ENCODE results near the gene JAM3.

JAM3 gene

GRCh38 chr11:134149371-134149770 is 80.5 kb downstream of the JAM3 start:
- H3K9me3 Mint-ChIP-seq: peaks cover 8% of the 10 kb centered on the region
- peaks cover 7% of the 10 kb centered on the region for H3K4me1 Mint-ChIP-seq (ENCODE audit: low read depth)
- H3K27me3 Mint-ChIP-seq: no peaks in the 10 kb centered on the region
- intact Hi-C loops (cut with micrococcal nuclease): no loop called here
- peaks cover 50% of the 10 kb centered on the region for H3K36me3 Mint-ChIP-seq (ENCODE audit: low read depth)
- H3K4me3 Mint-ChIP-seq: no peak overlapping the region
- H3K27ac Mint-ChIP-seq: no peak overlapping the region

DNA sequence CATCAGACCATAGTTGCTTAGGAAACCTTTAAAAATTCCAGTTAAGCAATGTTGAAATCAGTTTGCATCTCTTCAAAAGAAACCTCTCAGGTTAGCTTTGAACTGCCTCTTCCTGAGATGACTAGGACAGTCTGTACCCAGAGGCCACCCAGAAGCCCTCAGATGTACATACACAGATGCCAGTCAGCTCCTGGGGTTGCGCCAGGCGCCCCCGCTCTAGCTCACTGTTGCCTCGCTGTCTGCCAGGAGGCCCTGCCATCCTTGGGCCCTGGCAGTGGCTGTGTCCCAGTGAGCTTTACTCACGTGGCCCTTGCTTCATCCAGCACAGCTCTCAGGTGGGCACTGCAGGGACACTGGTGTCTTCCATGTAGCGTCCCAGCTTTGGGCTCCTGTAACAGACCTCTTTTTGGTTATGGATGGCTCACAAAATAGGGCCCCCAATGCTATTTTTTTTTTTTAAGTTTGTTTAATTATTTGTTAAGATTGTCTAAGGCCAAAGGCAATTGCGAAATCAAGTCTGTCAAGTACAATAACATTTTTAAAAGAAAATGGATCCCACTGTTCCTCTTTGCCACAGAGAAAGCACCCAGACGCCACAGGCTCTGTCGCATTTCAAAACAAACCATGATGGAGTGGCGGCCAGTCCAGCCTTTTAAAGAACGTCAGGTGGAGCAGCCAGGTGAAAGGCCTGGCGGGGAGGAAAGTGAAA is 81.5 kb downstream of the JAM3 start:
- Mint-ChIP-seq H3K36me3 (ENCODE audit: low read depth) (peaks cover 59% of the 10 kb centered on the region), H3K4me1 (ENCODE audit: low read depth) (peaks cover 6% of the 10 kb centered on the region), H3K4me3 (no peak overlapping the region), H3K27me3 (no peaks in the 10 kb centered on the region), H3K9me3 (no peaks in the 10 kb centered on the region), H3K27ac (no peak overlapping the region)
- intact Hi-C loops (cut with micrococcal nuclease): no loop called here

DNA sequence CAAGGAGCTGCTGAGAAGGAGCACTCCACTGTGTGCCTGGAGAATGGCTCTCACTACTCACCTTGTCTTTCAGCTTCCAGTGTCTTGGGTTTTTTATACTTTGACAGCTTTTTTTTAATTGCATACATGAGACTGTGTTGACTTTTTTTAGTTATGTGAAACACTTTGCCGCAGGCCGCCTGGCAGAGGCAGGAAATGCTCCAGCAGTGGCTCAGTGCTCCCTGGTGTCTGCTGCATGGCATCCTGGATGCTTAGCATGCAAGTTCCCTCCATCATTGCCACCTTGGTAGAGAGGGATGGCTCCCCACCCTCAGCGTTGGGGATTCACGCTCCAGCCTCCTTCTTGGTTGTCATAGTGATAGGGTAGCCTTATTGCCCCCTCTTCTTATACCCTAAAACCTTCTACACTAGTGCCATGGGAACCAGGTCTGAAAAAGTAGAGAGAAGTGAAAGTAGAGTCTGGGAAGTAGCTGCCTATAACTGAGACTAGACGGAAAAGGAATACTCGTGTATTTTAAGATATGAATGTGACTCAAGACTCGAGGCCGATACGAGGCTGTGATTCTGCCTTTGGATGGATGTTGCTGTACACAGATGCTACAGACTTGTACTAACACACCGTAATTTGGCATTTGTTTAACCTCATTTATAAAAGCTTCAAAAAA is 82.3 kb downstream of the JAM3 start:
- H3K27me3 Mint-ChIP-seq: no peaks in the 10 kb centered on the region
- no peak overlapping the region for H3K4me3 Mint-ChIP-seq
- H3K4me1 Mint-ChIP-seq (ENCODE audit: low read depth): peaks cover 6% of the 10 kb centered on the region
- intact Hi-C loops (cut with micrococcal nuclease): no loop called here
- no peaks in the 10 kb centered on the region for H3K9me3 Mint-ChIP-seq
- no peak overlapping the region for H3K27ac Mint-ChIP-seq
- H3K36me3 Mint-ChIP-seq (ENCODE audit: low read depth): peaks cover 68% of the 10 kb centered on the region

- peaks cover 6% of the 10 kb centered on the region for H3K4me1 Mint-ChIP-seq (ENCODE audit: low read depth)
- no peak overlapping the region for H3K27ac Mint-ChIP-seq
- intact Hi-C loops (cut with micrococcal nuclease): no loop called here
- H3K36me3 Mint-ChIP-seq (ENCODE audit: low read depth): peaks cover 83% of the 10 kb centered on the region
- no peaks in the 10 kb centered on the region for H3K9me3 Mint-ChIP-seq
- H3K27me3 Mint-ChIP-seq: no peaks in the 10 kb centered on the region
- no peak overlapping the region for H3K4me3 Mint-ChIP-seq
Observed at GRCh38 chr11:134152696-134153095, 83.8 kb downstream of the JAM3 start.

DNA sequence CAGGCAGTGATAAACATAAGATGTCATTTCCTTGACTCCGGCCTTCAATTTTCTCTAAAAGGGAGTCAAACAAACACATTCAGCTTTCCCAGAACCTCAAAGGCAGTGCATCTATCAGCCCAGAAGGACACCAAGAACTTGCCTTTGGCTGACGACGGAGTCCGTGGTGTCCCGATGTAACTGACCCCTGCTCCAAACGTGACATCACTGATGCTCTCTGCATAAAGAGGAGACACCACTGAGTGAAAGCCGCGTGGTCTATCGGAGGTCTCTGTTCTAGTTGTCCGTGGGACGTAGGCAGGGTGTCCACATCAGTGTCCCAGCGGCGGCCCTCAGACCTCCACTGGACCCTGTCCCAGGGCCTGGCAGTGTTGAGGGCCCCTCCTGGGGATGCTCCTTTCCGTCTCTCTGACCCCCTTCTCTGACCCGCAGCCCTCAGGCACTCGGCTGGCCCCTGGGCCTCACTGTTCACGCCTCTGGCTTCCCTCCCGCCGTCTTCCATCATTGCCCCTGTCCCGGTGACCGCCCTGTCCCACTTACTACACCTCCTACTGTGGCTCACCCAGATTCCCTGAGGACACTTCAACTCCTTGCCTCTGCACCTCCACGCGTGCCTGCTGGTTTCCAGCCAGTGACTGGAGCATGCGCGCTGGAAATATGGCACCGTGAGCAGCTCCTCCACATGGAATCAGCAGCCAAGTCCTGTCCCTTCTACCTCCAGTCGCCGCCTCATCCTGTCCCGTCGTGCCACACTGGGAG is 84.5 kb downstream of the JAM3 start:
- Mint-ChIP-seq H3K9me3 (no peaks in the 10 kb centered on the region), H3K4me1 (ENCODE audit: low read depth) (peaks cover 6% of the 10 kb centered on the region), H3K36me3 (ENCODE audit: low read depth) (peaks cover 89% of the 10 kb centered on the region), H3K27ac (no peak overlapping the region), H3K27me3 (no peaks in the 10 kb centered on the region), H3K4me3 (no peak overlapping the region)
- intact Hi-C loops (cut with micrococcal nuclease): no loop called here

GRCh38 chr11:134154441-134154840 is 85.6 kb downstream of the JAM3 start:
- Mint-ChIP-seq H3K36me3 (ENCODE audit: low read depth) (peaks cover 93% of the 10 kb centered on the region), H3K4me1 (ENCODE audit: low read depth) (peaks cover 6% of the 10 kb centered on the region), H3K4me3 (no peak overlapping the region), H3K27me3 (no peaks in the 10 kb centered on the region), H3K9me3 (no peaks in the 10 kb centered on the region), H3K27ac (no peak overlapping the region)
- intact Hi-C loops (cut with micrococcal nuclease): no loop called here

GRCh38 chr11:134155456-134155855 is 86.6 kb downstream of the JAM3 start:
- Mint-ChIP-seq H3K36me3 (ENCODE audit: low read depth) (peaks cover 97% of the 10 kb centered on the region), H3K4me3 (no peak overlapping the region), H3K27ac (no peak overlapping the region), H3K4me1 (ENCODE audit: low read depth) (peaks cover 6% of the 10 kb centered on the region), H3K9me3 (no peaks in the 10 kb centered on the region), H3K27me3 (no peaks in the 10 kb centered on the region)
- intact Hi-C loops (cut with micrococcal nuclease): no loop called here

- Mint-ChIP-seq H3K4me3 (no peak overlapping the region), H3K9me3 (no peaks in the 10 kb centered on the region), H3K27me3 (no peaks in the 10 kb centered on the region), H3K4me1 (ENCODE audit: low read depth) (peaks cover 6% of the 10 kb centered on the region), H3K27ac (no peak overlapping the region), H3K36me3 (ENCODE audit: low read depth) (peaks cover 96% of the 10 kb centered on the region)
- intact Hi-C loops (cut with micrococcal nuclease): no loop called here
Observed at GRCh38 chr11:134155946-134156865, 87.3 kb downstream of the JAM3 start.

DNA sequence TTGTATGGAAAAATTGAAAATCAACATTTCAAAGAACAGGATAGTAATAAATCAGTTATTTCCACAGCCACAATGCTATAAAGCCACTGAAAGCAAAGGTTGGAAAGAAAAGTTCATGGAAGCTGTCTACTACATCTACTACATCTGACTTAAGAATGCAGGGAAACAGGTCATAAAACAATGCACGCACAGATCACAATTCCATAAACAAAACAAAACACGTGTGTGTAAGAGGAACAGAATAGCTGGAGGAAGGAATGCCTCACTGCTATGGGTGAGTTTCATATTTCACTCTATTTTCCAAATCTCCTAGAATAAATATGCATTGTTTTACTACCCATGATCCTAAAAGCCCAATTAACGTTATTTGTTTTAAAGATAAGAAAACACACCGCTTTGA is 88.6 kb downstream of the JAM3 start:
- Mint-ChIP-seq H3K36me3 (ENCODE audit: low read depth) (peaks cover 95% of the 10 kb centered on the region), H3K27ac (no peak overlapping the region), H3K4me1 (ENCODE audit: low read depth) (no peaks in the 10 kb centered on the region), H3K4me3 (no peak overlapping the region), H3K27me3 (no peaks in the 10 kb centered on the region), H3K9me3 (no peaks in the 10 kb centered on the region)
- intact Hi-C loops (cut with micrococcal nuclease): no loop called here

GRCh38 chr11:134158023-134158422 is 89.2 kb downstream of the JAM3 start:
- Mint-ChIP-seq H3K27me3 (no peaks in the 10 kb centered on the region), H3K4me1 (ENCODE audit: low read depth) (no peaks in the 10 kb centered on the region), H3K36me3 (ENCODE audit: low read depth) (peaks cover 95% of the 10 kb centered on the region), H3K4me3 (no peak overlapping the region), H3K27ac (no peak overlapping the region), H3K9me3 (no peaks in the 10 kb centered on the region)
- intact Hi-C loops (cut with micrococcal nuclease): no loop called here

- H3K9me3 Mint-ChIP-seq: no peaks in the 10 kb centered on the region
- no peak overlapping the region for H3K27ac Mint-ChIP-seq
- H3K36me3 Mint-ChIP-seq (ENCODE audit: low read depth): peaks cover 95% of the 10 kb centered on the region
- intact Hi-C loops (cut with micrococcal nuclease): no loop called here
- H3K27me3 Mint-ChIP-seq: no peaks in the 10 kb centered on the region
- no peaks in the 10 kb centered on the region for H3K4me1 Mint-ChIP-seq (ENCODE audit: low read depth)
- H3K4me3 Mint-ChIP-seq: no peak overlapping the region
Observed at GRCh38 chr11:134159652-134160051, 90.8 kb downstream of the JAM3 start.

DNA sequence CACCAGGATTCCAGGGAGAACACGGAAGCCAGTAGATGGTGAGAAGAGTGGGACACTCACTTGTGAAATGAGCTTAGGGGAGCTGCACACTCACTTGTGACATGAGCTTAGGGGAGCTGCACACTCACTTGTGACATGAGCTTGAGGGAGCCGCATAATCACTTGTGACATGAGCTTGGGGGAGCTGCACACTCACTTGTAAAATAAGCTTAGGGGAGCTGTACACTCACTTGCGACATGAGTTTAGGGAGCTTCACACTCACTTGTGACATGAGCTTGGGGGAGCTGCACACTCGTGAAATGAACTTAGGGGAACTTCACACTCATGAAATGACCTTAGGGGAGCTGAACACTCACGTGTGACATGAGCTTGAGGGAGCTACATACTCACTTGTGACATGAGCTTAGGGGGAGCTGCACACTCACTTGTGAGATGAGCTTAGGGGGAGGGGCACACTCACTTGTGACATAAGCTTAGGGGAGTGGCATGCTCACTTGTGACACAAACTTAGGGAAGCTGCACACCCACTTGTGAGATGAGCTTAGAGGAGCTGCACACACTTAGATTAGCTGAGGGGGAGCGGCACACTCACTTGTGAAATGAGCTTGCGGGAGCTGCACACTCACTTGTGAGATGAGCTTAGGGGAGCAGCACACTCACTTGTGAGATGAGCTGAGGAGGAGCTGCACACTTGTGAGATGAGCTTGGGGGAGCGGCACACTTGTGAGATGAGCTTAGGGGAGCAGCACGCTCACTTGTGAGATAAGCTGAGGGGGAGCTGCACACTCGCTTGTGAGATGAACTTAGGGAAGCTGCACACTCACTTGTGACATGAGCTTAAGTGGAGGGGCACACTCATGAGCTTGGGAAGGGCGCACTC is 95.9 kb downstream of the JAM3 start:
- Mint-ChIP-seq H3K27me3 (no peaks in the 10 kb centered on the region), H3K27ac (no peak overlapping the region), H3K4me1 (ENCODE audit: low read depth) (no peaks in the 10 kb centered on the region), H3K36me3 (ENCODE audit: low read depth) (peaks cover 92% of the 10 kb centered on the region), H3K4me3 (no peak overlapping the region), H3K9me3 (no peaks in the 10 kb centered on the region)
- intact Hi-C loops (cut with micrococcal nuclease): no loop called here
